ENCODE results near the gene TOGARAM1.

Gene TOGARAM1

DNA sequence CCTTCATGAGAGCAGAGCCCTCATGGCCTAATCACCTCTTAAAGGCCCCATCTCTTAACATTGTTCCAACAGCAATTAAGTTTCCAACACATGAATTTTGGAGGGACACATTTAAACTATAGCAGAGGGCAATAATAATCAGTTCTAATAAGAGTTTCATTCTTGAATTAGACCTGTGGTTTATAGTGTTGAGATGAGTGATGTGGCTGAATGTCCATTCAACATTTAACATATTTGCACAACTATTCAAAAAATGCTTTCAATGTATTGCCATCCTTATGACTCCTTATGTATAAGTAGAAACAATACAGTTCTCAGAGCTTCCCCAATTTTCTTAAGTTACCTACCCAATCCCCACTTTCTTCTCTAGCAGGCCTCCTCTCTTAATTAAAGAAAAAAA is 21.8 kb upstream of the TOGARAM1 start:
- Histone ChIP-seq H3K9me3 (ENCODE audit: severe bottlenecking) (no peaks in the 10 kb centered on the region), H3K27me3 (ENCODE audit: insufficient read depth, low read depth, severe bottlenecking) (no peaks in the 10 kb centered on the region), H3K4me3 (ENCODE audit: low read depth, low read length) (no peak overlapping the region), H3K36me3 (peaks cover under 1% of the 10 kb centered on the region), H3K27ac (no peak overlapping the region)
- DNase-seq: no peak
- TF ChIP-seq, protein P1, sequence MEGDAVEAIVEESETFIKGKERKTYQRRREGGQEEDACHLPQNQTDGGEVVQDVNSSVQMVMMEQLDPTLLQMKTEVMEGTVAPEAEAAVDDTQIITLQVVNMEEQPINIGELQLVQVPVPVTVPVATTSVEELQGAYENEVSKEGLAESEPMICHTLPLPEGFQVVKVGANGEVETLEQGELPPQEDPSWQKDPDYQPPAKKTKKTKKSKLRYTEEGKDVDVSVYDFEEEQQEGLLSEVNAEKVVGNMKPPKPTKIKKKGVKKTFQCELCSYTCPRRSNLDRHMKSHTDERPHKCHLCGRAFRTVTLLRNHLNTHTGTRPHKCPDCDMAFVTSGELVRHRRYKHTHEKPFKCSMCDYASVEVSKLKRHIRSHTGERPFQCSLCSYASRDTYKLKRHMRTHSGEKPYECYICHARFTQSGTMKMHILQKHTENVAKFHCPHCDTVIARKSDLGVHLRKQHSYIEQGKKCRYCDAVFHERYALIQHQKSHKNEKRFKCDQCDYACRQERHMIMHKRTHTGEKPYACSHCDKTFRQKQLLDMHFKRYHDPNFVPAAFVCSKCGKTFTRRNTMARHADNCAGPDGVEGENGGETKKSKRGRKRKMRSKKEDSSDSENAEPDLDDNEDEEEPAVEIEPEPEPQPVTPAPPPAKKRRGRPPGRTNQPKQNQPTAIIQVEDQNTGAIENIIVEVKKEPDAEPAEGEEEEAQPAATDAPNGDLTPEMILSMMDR (IDR thresholded peaks at IDR 0.05; ENCODE audit: low read depth, low read length): no peak

DNA sequence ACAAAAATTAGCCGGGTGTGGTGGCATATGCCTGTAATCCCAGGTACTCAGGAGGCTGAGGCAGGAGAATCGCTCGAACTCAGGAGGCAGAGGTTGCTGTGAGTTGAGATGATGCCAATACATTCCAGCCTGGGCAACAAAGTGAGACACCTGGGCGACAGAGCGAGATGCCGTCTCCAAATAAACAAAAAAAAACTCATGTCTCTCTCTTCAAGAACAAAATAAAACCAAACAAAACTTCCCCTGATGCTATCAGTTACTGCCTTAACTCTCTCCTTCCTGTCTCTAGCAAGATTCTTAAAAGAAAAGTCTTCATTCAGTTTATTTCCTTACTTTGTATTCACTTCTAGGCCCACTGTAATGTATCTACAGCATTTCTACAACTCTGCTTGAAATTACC is 21.0 kb upstream of the TOGARAM1 start:
- no peaks in the 10 kb centered on the region for H3K27me3 ChIP-seq (ENCODE audit: insufficient read depth, low read depth, severe bottlenecking)
- H3K9me3 ChIP-seq (ENCODE audit: severe bottlenecking): no peaks in the 10 kb centered on the region
- TF ChIP-seq, protein P1 (IDR thresholded peaks at IDR 0.05; ENCODE audit: low read depth, low read length): no peak
- no peak overlapping the region for H3K4me3 ChIP-seq (ENCODE audit: low read depth, low read length)
- no peak overlapping the region for H3K27ac ChIP-seq
- no peak for DNase-seq
- H3K36me3 ChIP-seq: peaks cover 4% of the 10 kb centered on the region

DNA sequence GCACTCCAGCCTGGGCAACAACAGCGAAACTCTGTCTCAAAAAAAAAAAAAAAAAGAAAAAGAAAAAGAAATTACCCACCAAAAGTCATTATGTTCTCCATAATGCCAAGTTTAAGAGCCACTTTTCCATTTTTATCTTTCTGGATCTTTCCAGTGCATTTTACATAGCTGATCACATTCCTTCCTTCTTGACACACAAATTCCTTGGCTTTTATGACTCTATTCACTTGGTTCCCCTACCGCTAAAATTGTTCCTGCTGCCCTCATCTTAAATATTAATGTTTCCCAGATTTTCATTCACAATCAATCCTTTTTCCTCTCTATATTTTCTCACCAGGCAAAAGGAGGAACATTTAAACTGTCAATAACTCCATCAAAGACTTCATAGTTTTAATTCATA is 20.4 kb upstream of the TOGARAM1 start:
- H3K27ac ChIP-seq: no peak overlapping the region
- no peak overlapping the region for H3K4me3 ChIP-seq (ENCODE audit: low read depth, low read length)
- no peaks in the 10 kb centered on the region for H3K27me3 ChIP-seq (ENCODE audit: insufficient read depth, low read depth, severe bottlenecking)
- no peak for DNase-seq
- H3K9me3 ChIP-seq (ENCODE audit: severe bottlenecking): no peaks in the 10 kb centered on the region
- TF ChIP-seq, protein P1 (IDR thresholded peaks at IDR 0.05; ENCODE audit: low read depth, low read length): no peak
- H3K36me3 ChIP-seq: peaks cover 4% of the 10 kb centered on the region

DNA sequence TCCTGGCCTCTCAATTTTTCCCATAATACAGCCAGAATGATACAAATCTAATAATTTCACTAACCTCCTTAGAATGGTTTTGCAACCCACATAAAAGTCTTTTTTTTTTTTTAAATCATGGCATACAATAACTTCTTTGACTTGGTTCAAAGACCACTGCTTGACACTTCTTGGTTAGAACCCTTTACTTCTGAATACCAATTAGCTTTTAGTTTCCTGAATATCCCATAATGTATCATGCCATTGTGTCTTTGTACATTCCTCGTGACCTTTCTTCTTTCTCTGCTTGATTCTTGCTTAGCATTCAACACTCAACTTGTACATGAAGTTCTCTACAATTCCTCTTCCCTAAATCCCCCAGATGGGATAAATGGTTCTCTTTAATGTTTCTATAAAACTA is 19.6 kb upstream of the TOGARAM1 start:
- DNase-seq: no peak
- Histone ChIP-seq H3K27me3 (ENCODE audit: insufficient read depth, low read depth, severe bottlenecking) (no peaks in the 10 kb centered on the region), H3K9me3 (ENCODE audit: severe bottlenecking) (no peaks in the 10 kb centered on the region), H3K27ac (no peak overlapping the region), H3K4me3 (ENCODE audit: low read depth, low read length) (no peak overlapping the region), H3K36me3 (peaks cover 4% of the 10 kb centered on the region)
- TF ChIP-seq, protein P1 (IDR thresholded peaks at IDR 0.05; ENCODE audit: low read depth, low read length): no peak

DNA sequence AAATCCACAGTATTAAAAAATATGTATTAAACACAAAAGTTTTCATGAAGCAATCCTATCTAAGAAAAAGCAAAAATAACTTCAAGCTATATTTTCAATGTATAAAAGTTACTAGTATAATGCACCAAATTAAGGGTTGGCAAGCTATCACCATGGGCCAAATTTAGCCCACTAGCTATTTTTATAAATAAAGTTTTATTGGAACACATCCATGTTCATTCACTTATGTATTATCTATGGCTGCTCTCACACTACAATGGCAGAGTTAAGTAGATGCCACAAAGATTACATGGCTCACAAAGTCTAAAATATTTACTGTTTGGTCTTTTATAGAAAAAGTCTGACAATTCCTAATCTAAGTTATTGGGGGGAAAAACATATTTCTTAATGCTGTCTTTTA is 17.9 kb upstream of the TOGARAM1 start:
- Histone ChIP-seq H3K27me3 (ENCODE audit: insufficient read depth, low read depth, severe bottlenecking) (no peaks in the 10 kb centered on the region), H3K36me3 (peaks cover 4% of the 10 kb centered on the region), H3K27ac (no peak overlapping the region), H3K9me3 (ENCODE audit: severe bottlenecking) (no peaks in the 10 kb centered on the region), H3K4me3 (ENCODE audit: low read depth, low read length) (no peak overlapping the region)
- no peak for DNase-seq
- TF ChIP-seq, protein P1 (IDR thresholded peaks at IDR 0.05; ENCODE audit: low read depth, low read length): no peak

DNA sequence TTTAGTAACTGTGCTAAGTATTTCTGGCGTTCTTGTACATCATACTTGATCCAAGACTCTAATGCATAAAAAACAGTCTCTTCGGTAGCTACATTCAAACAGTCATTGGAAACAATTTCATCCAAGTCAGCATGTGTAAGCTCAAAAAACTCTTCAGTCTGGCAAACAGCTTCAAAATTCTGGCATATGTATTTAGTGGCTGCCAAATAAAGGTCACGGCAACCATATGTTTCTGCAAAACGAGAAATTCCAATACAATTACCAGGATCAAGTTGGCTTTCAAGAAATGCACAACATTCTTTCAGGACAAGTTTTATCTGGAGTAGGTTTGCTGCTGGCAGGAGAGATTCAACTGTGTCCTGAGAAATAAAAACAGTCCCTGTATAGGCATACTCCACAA is 16.7 kb upstream of the TOGARAM1 start:
- Histone ChIP-seq H3K27ac (no peak overlapping the region), H3K27me3 (ENCODE audit: insufficient read depth, low read depth, severe bottlenecking) (no peaks in the 10 kb centered on the region), H3K9me3 (ENCODE audit: severe bottlenecking) (no peaks in the 10 kb centered on the region), H3K4me3 (ENCODE audit: low read depth, low read length) (no peak overlapping the region), H3K36me3 (peaks cover 4% of the 10 kb centered on the region)
- no peak for DNase-seq
- TF ChIP-seq, protein P1 (IDR thresholded peaks at IDR 0.05; ENCODE audit: low read depth, low read length): no peak
